ENCODE results near the gene SLC29A2.

SLC29A2 gene

DNA sequence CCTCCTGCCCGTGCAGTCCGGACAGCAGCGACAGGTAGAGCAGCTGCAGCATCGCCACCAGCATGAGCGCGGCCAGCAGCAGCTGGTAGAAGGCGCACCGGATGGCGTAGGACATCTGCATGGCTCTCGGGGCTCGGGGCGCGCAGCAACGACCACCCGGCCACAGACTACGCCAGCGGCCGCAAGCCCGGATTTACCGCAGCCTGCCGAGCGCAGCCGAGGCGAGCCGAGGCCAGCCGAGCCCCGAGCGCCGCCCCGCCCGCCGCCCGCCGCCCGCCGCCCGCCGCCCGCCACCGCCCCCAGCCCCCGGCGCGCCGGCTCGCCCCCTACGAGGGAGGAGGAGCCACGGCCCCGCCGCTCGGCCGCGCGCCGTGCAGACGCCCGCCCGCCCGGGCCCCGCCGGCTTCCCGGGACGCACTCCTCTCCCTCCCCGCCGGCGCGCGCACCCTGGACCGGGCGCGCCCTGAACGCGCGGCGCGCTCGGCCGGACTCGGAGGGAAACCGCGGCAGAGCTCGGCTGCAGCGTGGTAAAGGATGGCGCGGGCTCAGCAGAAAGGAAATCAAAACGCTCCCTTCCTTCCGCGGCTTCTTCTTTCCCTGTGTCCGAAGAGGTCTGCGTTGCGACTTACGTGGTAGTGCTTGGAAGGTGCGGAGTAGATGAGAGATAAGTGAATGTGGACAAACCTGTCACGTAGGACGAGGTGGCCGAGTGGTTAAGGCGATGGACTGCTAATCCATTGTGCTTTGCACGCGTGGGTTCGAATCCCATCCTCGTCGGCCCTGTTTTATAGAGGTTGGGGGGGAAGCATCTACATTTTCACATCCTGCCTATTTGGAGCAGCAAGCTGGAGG is 23.9 kb downstream of the SLC29A2 start, which contains the start of gene B4GAT1:
Gene B4GAT1, minus strand, starts transcription at position 205 of the 852 bp plus-strand sequence. Its CDS starts 84 bp downstream, at position 121.
- DNase-seq (ENCODE audit: low spot score), result peak; percentile 93

DNA sequence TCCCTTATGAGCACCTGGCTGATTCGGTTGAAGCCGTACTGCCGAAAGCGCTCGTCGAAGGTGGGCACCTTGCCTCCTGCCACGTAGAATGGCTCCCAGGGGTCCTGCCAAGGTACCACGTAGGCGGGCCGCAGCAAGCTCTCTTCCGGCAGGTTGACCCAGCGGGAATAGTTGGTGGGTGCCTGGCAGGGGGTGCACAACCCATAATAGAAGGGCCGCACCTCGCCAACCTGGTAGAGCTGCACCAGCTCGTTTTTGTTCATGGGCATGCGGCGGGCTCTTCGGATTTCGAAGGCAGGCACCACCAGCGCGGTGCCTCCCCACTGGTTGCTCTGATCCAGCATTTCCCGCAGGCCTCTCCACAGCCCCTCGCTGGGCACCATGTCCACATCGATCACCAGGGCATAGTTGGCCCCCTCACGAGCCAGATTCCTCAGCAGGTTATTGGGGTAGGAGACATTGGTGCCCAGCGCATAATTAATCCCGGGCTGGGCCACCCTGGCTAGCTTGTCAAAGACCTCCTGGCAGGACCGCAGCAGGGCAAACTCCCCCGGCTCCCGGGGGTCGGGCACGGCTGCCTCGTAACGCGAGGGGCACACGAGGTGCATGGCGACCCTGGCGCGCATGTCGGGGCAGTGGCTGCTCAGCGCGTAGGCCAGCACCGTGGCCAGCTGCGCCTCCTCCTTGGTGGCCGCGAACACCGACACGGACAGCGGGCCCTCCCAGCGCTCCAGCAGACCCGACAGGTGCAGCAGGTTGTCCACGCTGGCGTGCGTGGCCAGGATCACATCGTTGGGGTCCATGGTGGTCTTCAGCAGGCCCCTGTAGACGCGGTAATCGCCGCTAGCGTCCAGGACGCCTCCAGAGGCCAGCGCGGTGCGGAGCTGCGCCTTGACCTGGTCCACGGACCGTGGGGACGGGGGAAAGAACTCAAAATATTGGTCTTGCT is 24.8 kb downstream of the SLC29A2 start:
- DNase-seq (ENCODE audit: low spot score), result no peak

DNA sequence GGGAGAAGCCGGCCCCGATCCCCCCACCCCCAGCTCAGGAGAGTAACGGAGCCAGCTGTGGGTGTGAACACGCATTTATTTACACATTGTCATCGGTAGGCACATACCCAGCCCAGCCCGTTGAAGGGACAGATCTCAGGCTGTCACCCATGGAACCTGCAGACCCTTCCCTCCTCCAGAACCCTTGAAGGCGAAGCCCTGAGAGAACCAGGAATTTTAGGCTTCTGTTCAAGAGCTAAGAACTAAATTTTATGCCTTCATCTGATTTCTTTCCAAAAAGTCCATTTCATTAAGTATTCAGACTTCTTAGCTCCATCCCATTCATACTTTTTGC is 26.3 kb downstream of the SLC29A2 start:
- DNase-seq (ENCODE audit: low spot score), result no peak

DNA sequence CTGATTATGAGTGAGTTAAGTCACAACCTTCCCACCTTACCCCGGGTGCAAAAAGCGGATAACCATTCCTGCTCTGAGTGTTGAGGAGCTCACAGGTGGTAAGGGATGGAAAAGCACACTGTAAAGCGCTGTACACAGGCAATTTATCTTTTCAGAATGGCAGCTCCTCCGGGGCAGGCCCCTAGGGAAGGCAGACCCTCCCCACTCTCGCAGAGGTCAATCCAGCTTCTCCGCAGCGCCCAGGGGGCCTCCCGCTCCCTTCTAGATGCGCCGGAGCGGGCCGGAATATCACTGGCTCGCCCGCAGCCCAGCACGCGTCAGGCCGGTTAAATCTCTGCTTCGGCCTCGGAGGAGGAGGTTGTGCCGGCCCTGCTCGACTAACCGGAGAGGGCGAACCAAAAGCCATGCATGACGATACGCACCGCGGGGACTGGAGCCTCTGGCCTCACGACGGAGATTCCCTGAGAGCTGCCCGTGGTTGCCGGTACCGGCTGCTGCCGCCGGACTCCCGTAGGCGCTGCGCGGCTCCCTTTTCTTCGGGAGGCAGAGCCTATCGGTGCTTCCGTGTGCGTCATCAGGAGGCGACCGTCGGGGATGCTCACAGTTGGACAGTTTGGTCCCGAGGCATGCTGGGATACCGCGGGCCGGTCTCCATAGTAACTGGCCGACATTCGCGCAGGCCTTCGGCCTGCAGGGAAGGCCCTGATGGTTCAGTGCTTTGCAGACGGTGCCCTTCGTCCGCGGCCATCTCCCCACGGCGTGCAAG is 26.8 kb downstream of the SLC29A2 start, which contains the start of gene BRMS1:
Gene BRMS1, minus strand, starts transcription at position 555 of the 766 bp plus-strand sequence. CDS start 2,870 bp downstream, outside the sequence.
- DNase-seq (ENCODE audit: low spot score), result peak; percentile 97

DNA sequence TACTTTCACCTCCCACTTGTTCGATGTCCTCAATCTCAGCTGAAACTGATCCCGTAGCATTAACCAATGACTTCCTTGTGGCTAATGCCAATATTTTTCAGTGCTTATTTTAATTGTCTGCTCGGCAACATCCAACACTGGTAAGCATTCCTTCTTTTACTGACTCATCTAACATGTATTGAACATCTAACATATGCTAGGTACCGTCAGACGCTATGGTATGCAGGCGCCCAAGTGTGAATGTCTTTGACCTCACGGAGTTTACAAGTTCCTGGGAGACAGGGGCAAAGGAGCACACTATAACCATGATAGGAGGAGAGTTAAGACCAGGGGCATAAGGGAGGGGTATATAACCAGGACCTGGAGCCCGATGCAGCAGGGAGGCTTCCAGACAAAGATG is 28.4 kb downstream of the SLC29A2 start:
- DNase-seq (ENCODE audit: low spot score), result no peak

DNA sequence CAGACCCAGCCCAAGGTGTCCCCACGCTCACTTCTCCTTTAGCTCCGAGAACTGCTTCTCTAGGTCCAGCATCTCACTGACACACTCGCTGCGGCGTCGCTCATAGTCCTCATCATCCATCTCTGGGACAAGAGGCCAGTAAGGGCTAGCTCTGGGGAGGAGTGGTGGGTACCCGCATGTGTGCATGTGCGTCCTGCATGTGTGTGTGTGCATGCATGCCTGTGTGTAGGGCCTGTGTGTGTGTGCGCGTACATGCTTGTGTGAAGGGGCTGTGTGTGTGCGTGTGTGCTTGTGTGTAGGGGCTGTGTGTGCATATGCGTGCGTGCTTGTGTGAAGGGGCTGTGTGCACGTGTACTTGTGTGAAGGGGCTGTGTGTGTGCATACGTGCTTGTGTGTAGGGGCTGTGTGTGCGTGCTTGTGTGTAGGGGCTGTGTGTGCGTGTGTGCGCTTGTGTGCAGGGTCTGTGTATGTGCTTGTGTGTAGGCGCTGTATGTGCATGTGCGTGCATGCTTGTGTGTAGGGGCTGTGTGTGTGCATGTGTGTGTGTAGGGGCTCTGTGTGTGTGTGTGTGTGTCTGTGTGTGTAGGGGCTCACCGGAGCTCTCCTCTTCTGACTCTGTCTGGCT is 29.9 kb downstream of the SLC29A2 start:
- no peak for DNase-seq (ENCODE audit: low spot score)

DNA sequence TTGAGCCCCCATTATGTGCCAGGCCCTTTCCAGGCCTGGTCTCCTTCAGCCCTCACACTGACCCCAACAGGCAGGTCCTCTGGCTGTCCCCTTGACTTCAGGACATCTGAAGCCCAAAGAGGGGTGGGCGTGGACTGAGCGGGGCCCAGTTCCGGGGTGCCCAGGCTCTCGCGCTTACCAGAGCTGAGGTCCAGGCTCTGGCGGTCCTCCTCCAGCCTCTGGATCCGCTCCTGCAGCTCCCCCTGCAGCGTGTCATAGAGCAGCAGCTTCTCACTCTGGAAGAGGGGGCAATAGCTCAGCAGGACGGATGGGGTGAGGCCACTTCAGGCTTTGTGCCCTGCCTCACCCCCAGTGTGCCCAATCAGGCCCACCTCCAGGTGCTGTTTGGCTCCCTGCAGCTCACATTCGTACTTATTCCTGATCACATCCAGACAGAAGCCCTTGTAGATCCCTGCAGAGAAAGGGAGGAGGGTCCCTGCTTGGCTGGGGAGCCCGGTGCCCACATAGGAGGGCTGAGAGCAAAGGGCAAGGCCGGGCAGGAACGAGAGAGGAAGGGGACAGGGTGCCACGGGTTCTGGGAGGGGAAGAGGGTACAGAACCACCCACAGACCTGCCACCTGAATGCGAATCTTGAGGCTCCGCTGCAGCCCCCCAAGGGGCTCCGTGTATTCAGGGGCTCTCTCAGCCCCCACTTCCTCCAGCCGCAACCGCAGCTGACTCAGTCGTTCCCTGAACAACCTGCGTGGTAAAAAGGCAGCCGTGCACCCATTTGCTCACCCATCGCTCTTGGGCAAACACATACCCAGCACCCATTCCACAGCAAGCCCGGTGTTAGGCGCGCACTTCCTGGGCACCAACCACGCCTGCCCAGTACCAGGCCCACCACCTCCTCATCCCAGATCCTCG is 30.7 kb downstream of the SLC29A2 start:
- DNase-seq (ENCODE audit: low spot score), result no peak

DNA sequence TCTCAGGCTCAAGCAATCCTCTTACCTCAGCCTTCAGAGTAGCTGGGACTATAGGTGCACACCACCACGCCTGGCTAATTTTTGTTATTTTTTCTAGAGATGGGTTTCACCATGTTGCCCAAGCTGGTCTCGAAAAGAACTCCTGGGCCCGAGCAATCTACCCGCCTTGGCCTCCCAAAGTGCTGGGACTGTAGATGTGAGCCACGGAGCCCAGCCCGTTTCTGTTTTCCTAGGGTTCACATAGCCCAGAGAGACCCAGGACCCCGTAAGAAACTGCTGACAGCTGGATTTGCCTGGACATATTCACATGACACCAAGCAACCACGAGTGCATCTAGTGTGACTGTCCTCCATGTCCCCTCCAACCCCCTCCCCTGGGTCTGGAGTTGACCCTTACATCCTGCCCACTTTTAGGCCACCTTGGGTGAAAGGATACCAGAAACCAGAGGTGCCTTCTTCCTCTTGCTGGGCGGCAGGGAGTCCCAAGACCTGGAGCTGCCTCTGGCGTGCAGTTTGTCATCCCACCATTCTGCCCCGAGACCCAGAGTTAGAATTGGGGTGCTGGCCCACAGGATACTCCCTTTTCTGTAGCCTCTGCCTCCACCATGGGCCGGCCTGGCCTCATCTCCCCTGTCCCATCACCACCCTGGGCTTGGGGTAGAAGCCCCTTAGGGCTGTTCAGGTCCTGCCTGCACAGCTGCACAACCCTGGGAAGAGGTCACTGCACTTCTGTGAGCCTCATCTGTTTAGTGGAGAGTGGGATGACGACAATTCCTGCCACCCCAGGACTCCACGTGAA is 31.7 kb downstream of the SLC29A2 start:
- DNase-seq (ENCODE audit: low spot score), result no peak

DNA sequence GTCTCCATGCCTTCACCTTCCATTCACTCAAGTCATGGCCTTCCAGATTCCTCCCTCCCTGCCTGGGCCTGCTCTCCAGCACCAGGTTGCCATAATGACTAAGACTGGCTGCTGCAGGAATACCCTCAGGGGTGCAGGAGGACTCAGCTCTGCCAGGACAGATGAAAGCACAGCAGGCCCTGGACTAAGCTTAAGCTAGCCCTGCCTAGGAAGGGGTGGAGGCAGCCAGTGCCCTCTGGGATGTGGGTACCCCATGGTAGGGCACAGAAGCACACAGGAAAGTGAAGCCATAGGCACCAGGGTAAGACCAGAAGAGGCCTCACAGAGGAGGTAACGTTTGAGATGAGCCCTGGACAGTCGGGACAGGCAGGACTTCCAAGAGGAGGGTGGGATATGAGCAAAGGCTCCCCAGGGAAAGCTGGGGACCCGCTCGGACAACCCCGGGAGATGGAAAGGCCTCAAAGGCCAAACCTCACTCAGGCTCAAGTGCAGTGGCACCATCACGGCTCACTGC is 32.3 kb downstream of the SLC29A2 start:
- DNase-seq (ENCODE audit: low spot score), result no peak

DNA sequence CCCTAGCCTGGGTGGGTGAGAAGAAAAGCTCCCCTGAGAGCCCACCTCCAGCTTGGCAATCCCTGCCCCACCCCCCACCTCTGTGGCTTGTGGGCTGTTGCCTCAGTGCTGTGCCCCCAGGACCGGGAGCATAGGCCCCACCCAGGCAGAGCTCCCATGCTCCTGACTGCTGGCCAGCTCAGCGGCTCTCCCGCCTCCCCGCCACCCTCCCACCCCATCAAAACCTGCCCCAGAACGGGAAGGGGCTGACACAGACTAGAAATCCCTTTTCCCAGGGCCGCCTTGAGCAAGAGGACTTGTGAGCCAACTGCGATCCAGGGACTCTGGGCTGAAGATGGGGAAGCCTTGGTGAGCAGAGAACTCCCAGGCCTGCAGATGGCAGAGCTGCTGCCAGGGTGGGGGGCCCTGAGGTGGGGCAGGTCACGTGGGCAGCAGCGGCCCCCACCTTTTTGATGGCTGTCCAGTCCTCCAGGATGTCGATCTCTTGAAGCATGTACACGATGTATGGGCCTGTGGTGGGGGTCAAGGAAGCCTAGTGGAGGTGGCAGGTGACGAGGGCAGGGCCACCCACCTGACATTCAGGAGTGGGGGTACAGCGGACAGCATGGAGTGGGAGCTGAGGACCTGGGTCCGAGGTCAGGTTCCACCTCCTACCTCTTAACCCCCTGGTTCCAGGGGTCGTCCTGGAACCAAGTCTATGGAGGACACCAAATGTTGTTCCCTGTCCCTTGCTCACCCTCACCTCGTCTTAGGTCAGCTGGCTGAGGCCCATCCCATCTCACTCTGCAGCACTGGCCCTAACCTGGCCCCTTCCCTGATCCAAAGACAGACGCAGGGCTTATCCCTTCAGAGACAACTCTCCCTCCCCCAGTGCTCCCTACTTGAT is 33.0 kb downstream of the SLC29A2 start:
- no peak for DNase-seq (ENCODE audit: low spot score)

DNA sequence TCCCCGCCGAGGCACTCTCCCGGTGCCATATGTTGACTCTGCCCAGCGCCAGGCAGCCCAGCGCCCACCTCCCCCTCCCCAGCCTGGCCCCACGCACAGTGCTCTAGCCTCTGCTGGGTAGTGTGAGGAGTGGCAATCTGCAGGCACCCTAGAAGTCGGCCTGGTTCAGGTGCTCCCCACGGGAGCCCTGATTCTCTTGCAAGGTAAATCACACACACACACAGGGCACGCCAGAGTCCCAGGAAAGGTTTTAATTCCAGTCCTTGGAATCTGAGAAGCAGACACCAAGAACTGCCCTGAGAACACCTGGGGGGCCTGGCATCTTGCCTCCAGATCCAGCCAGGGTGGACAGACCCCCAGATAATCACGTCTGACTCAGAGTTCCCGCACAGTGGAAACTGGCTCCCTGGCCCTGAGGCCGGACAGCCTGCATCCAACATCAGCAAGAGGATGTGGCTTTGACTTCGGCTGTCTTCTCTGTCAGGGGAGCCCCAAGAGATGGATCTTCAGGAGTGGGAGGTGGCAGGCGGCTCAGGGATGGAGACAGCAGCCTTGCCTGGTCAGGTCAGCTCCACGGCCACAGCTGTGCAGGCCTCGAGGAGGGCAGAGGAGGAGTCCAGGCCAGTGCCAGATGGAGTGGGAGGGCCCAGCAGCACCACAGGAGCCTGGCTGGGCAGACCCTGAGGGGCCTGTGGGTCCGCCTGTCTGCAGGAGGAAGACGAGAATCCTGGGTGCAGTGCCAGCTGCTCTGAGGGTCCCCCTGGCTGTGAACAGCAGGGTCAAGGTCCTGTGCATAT is 34.3 kb downstream of the SLC29A2 start:
- DNase-seq (ENCODE audit: low spot score), result no peak

DNA sequence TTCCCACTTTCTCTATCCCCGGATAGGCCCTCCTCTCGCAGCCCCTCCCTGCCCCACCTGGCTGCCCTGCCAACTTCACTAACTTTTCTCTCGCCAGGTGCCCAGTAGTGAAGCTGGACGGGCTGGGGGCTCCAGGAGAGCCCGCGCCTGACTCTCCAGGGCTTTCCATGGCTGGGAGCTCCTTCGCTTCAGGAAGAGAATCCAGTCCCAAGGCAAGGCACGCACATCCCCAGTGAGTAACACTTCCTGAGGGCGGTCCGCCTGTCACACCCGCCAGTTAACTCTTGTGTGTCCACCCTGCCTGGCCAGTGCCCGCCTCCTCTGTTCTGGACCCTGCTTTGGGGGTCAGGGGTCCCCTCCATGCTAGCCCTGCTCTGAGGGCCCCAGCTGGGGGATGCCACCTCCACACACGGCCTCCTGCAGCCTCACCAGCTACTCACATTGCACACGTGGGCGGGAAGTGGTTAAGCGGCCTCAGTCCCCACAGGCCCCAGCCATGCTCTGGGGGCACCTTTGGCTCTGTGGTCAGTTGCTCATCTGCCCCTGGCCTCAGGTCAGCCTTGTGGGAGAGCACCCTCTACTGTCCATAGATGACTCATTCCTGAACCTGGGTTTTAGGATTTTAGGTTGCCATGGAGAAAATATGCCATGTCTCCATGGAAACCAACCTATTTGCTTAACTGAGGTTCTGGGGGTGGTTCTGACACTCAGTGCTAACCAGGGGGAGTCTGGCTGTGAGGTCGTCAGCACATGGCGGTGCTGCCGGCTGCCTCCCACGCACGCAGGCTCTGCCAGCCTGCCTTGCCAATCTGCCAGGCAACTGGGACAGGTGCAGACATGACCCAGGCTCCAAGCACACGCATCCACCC is 35.1 kb downstream of the SLC29A2 start, which contains the start of gene RIN1:
Gene RIN1, minus strand, starts transcription at position 201 of the 869 bp plus-strand sequence. Its CDS starts 32 bp downstream, at position 169.
- DNase-seq (ENCODE audit: low spot score), result peak; percentile 44

DNA sequence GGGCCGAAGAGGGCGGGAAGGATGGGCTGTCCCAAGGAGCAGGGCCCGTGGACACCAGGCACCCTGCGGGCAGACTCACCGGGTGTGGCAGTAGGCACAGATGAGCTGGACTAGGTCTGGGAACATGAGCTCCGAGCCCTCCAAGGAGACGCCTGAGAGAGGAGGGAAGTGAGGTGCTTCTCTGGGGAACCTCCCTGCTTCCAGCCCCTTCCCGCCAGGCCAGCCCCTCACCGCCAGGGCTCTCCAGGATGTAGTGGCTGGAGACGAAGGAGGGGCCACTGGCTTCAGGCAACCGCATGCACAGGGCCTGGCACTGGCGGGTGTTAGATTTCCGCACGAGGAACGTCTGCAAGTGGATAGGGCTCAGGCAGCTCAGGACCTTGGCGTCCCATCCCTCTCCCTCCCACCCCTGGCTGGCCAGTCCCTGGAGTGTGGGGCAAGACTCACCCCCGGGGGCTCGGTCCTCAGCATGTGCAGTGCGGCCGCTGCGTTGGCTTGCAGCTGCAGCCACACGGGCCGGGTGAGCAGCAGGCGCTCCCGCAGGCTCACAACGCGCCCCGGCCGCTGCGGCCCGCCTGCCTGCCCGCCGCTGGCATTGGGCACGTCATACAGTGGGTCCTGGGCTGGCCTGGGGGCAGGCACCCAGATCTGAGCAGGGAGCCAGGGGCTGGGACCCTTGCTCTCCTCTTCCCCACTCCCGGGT is 35.9 kb downstream of the SLC29A2 start:
- no peak for DNase-seq (ENCODE audit: low spot score)

DNA sequence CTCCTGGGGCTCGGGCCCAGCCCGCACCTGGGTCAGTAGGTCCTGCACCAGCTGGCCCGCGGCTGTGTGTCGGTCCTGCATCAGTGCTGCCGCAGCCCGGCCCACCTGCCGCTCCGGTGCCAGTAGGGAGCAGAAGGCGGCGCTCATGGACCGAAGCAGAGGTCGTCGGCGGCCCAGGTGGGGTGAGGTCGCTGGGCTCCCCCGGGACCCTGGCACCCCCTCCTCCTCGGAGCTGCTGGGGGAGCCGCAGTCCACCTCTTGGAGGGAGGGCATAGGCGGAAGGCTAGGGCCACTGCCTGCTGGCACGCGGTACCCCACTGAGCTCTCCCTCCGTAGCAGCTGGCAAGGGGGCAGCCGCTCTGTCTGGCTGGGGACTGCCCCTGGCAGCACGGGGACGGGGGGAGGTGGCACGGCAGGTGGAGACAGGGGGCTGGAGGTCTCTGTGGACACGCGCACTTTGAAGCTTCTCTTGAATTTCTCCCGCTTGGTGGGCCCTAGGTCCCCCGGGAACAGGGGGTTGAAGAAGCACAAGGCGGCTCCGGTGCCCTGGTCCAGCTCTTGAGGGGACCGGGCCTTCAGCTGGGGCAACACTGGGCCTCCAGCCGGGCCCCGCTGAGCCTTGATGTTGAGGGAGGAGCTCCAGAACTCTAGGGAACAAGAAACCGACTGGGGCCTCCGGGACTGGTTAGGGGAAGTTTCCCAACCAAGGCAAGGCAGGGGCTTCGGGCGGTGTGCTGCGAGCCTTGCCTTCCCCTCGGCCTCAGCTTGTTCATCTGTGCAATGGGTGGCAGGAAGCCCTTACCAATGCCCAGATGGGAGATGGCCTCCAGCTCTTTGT is 36.7 kb downstream of the SLC29A2 start:
- no peak for DNase-seq (ENCODE audit: low spot score)

All from NAMALWA (cell line).